Spleen (tissue), 11 donors: ENCODE measurements around the gene CIAO2B. TPM values are rescaled to one million over a fixed set of nuclear protein-coding genes. Genes with fewer than 3 reads are reported as not detected.

Source experiments
- DNase-seq: peaks from one replicate; pipeline ENCODE4 v3.0.0-alpha.2; 2020
- H3K27ac ChIP-seq, 8 donors: fragments of 200-600 bp; sonication (generic) in 7 of 8; 1 replicate in 4 of 8; 2 replicates in 4 of 8; pipeline versions ENCODE4 v1.5.0 to v1.8.0; 2016 to 2021; ENCODE audit warnings: inconsistent platforms in 4 of 8, mild to moderate bottlenecking in 4 of 8, moderate library complexity in 1 of 8
- H3K27me3 ChIP-seq, 7 donors: fragments of 200-600 bp; sonication (generic) in 6 of 7; replicated peaks in 1 of 7; 1 replicate in 4 of 7; 2 replicates in 3 of 7; pipeline versions ENCODE4 v1.5.0 to v1.8.0; 2016 to 2021; ENCODE audit warnings: inconsistent platforms in 3 of 7, mild to moderate bottlenecking in 1 of 7
- H3K36me3 ChIP-seq, 6 donors: fragments of 200-600 bp; sonication (generic) in 5 of 6; 1 replicate in 4 of 6; 2 replicates in 2 of 6; pipeline versions ENCODE4 v1.5.0 to v1.8.0; 2016 to 2021; ENCODE audit warnings: inconsistent platforms in 2 of 6
- H3K4me1 ChIP-seq, 6 donors: fragments of 200-600 bp; sonication (generic) in 5 of 6; 1 replicate in 3 of 6; 2 replicates in 3 of 6; pipeline versions ENCODE4 v1.5.0 to v1.8.0; 2016 to 2021; ENCODE audit warnings: inconsistent platforms in 3 of 6
- H3K4me3 ChIP-seq, 8 donors: fragments of 200-600 bp; sonication (generic) in 7 of 8; 1 replicate in 4 of 8; 2 replicates in 4 of 8; pipeline versions ENCODE4 v1.5.0 to v1.8.0; 2016 to 2021; ENCODE audit warnings: inconsistent platforms in 4 of 8, mild to moderate bottlenecking in 4 of 8, moderate library complexity in 2 of 8
- H3K9me3 ChIP-seq, 8 donors: fragments of 200-600 bp; sonication (generic) in 7 of 8; 1 replicate in 4 of 8; 2 replicates in 4 of 8; pipeline versions ENCODE4 v1.5.0 to v1.8.0; 2016 to 2021; ENCODE audit warnings: inconsistent platforms in 4 of 8
- POLR2A ChIP-seq, 3 donors: fragments of 450-650 bp; IDR thresholded peaks; one replicate each; pipeline ENCODE4 v1.5.1; 2017; ENCODE audit warnings: antibody characterized with exemption in 3 of 3, mild to moderate bottlenecking in 1 of 3
- POLR2AphosphoS5 ChIP-seq, 3 donors: sonication (generic); formaldehyde crosslinking; IDR thresholded peaks; one replicate each; pipeline ENCODE4 v1.5.1; 2017; ENCODE audit warnings: antibody characterized with exemption in 3 of 3
- WGBS, 5 donors: extraction: QIAGEN DNeasy Blood & Tissue Kit in 3 of 5; methylation state at CpG; one replicate each; pipeline versions ENCODE4 v1.1.5 to v1.1.7; 2013 to 2018; 5-methylcytosine and 5-hydroxymethylcytosine counted together
- intact Hi-C: fragments of 100-400 bp; cut with DNase I; formaldehyde crosslinking; loops from one replicate; pipeline ENCODE4 v1.15.0; 2023; ENCODE audit warnings: low total_unique reads
- polyA plus RNA-seq, 3 donors: library from polyadenylated mRNA; stranded (reverse); fragments of 200-250 nt; gene quantifications; one replicate each; pipeline ENCODE4 v1.2.1, GENCODE V29; 2013
- total RNA-seq, 7 donors: library from RNA; depleted of rRNA in 3 of 7; stranded (reverse); fragments of >200 nt in 3 of 7; fragmentation: NEBNext Ultra II Directional in 4 of 7; extraction: Animal tissue kit (Norgen Biotek cat#: 25700) in 4 of 7; gene quantifications; one replicate each; pipeline versions ENCODE4 v1.1.0 to v1.2.1, GENCODE V29; 2016 to 2021
- TF ChIP-seq, protein P1 (sequence below), 11 experiments: fragments of 200-600 bp in 7 of 11; fragments of 450-650 bp in 4 of 11; sonication (generic) in 4 of 11; IDR thresholded peaks in 8 of 11; conservative IDR thresholded peaks in 3 of 11; 1 replicate in 7 of 11; 2 replicates in 4 of 11; pipeline versions ENCODE4 v1.4.0 to v1.8.0; 2016 to 2021; ENCODE audit warnings: antibody characterized with exemption in 11 of 11, inconsistent platforms in 4 of 11, mild to moderate bottlenecking in 1 of 11
- donor health status: healthy with polysubstance abuse.
- donor health status: DM: no; HTN: no; CAD: no; lungs with moderate emphysema.
- donor health status: DM: no; HTN: no; CAD: no.
- donor health status: Bipolar disorder and iron deficiency.
- donor health status: healthy.
- donor health status: DM: no; HTN: no; CAD: no.
- donor health status: DM: yes; HTN: yes; CAD: no.

The CIAO2B gene
- total and polyA plus RNA-seq, 10 donors = 46.8 to 168 (median 58.1) TPM

- DNase-seq = no peak
- intact Hi-C loops = no loop called here
- WGBS, 5 donors = 20 to 34% (median 26%) methylated on average over 5 of the region's 5 CpGs
Observed at GRCh38 chr16:66961914-66962313, 27.7 kb upstream of the CIAO2B start.

DNA sequence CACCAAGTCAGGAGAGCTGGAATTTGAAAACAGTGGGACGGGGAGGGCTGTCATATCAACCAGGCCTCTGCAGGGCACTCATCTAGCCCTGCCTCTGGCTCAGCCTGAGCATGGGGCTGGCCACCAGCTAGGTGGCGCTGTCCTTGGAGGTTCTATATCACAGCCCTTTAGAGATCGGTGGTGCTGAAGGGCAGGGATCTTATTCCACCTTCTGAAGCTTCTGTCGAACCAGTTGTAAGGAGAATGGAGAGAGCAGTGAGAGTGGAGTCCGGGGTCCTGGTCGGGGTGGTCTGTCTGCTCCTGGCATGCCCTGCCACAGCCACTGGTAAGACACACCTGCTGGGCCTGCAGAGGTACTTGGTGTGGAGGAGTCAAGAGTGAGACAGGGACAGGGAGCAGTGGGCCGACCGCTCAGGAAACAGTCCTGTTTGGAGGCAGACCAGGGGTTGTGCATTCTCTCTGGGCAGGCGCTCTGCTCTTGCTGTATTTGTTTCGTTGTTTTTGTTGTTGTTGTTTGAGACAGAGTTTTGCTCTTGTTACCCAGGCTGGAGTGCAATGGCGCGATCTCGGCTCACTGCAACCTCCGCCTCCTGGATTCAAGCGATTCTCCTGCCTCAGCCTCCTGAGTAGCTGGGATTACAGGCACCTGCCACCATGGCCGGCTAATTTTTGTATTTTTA is 27.0 kb upstream of the CIAO2B start, which contains the start of gene CES3:
CES3 (plus strand) TSS at position 202 of the 680 bp plus-strand sequence; CDS start at position 244, 42 bp downstream.
- Histone ChIP-seq H3K4me3 (peak within 1 kb of the TSS in 1 of 8 donors; percentile 28), H3K4me1 (peaks cover 0 to 41% (median 7%) of the 10 kb centered on the region in 6 donors), H3K9me3 (no peaks in the 10 kb centered on the region), H3K36me3 (no peaks in the 10 kb centered on the region), H3K27me3 (peaks cover 0 to 5% (median 0%) of the 10 kb centered on the region in 7 donors), H3K27ac (peak within 1 kb of the TSS in 1 of 8 donors; percentile 38)
- TF ChIP-seq POLR2A (IDR thresholded peaks at IDR 0.05) = no peak
- no peak for TF ChIP-seq POLR2AphosphoS5 (IDR thresholded peaks at IDR 0.05)
- TF ChIP-seq, protein P1, sequence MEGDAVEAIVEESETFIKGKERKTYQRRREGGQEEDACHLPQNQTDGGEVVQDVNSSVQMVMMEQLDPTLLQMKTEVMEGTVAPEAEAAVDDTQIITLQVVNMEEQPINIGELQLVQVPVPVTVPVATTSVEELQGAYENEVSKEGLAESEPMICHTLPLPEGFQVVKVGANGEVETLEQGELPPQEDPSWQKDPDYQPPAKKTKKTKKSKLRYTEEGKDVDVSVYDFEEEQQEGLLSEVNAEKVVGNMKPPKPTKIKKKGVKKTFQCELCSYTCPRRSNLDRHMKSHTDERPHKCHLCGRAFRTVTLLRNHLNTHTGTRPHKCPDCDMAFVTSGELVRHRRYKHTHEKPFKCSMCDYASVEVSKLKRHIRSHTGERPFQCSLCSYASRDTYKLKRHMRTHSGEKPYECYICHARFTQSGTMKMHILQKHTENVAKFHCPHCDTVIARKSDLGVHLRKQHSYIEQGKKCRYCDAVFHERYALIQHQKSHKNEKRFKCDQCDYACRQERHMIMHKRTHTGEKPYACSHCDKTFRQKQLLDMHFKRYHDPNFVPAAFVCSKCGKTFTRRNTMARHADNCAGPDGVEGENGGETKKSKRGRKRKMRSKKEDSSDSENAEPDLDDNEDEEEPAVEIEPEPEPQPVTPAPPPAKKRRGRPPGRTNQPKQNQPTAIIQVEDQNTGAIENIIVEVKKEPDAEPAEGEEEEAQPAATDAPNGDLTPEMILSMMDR (IDR thresholded peaks at IDR 0.05 in 8 of 11, conservative IDR thresholded peaks at IDR 0.05 in 3 of 11) = peak in 10 of 11 experiments; percentile 22 to 78 (median 68)
- intact Hi-C loops = no loop called here
- WGBS, 5 donors = 71 to 79% (median 73%) methylated on average over 16 of the region's 16 CpGs
- no peak for DNase-seq

More at GRCh38 chr16:66961914-66962313, 27.7 kb upstream of the CIAO2B start:
- Histone ChIP-seq H3K4me1 (peaks cover 0 to 41% (median 7%) of the 10 kb centered on the region in 6 donors), H3K4me3 (peak overlapping the region in 1 of 8 donors; percentile 0), H3K36me3 (no peaks in the 10 kb centered on the region), H3K27ac (no peak overlapping the region), H3K27me3 (peaks cover 0 to 5% (median 0%) of the 10 kb centered on the region in 7 donors), H3K9me3 (no peaks in the 10 kb centered on the region)
- TF ChIP-seq, protein P1 (IDR thresholded peaks at IDR 0.05 in 8 of 11, conservative IDR thresholded peaks at IDR 0.05 in 3 of 11) = no peak
- TF ChIP-seq POLR2A (IDR thresholded peaks at IDR 0.05) (no peak), POLR2AphosphoS5 (IDR thresholded peaks at IDR 0.05) (no peak)

DNA sequence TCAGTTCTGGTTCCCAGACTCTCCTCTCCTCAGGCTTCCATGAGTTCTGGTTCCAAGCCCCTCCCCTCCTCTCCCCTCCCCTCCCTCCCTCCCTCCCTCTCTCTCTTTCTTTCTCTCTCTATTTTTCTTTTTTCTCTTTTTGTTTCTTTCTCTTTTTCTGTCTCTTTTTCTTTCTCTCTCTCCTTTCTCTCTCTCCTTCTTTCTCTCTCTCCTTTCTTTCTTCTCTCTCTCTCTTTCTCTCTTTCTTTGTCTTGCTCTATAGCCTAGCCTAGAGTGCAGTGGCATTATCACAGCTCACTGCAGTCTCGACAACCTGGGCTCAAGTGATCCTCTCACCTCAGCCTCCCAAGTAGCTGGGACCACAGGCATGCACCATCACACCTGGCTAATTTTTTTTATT is 26.1 kb upstream of the CIAO2B start:
- H3K27me3 ChIP-seq = peaks cover 0 to 5% (median 0%) of the 10 kb centered on the region in 7 donors
- H3K36me3 ChIP-seq = no peaks in the 10 kb centered on the region
- H3K27ac ChIP-seq = peak overlapping the region in 1 of 8 donors; percentile 38
- no peaks in the 10 kb centered on the region for H3K9me3 ChIP-seq
- peaks cover 0 to 41% (median 7%) of the 10 kb centered on the region in 6 donors for H3K4me1 ChIP-seq
- no peak overlapping the region for H3K4me3 ChIP-seq
- TF ChIP-seq POLR2A (IDR thresholded peaks at IDR 0.05) = no peak
- TF ChIP-seq POLR2AphosphoS5 (IDR thresholded peaks at IDR 0.05) = no peak
- TF ChIP-seq, protein P1 (IDR thresholded peaks at IDR 0.05 in 8 of 11, conservative IDR thresholded peaks at IDR 0.05 in 3 of 11) = no peak
- intact Hi-C loops = no loop called here
- 94 to 100% (median 95%) methylated on average over 1 of the region's 1 CpG for WGBS, 5 donors
- DNase-seq = no peak

- peaks cover 0 to under 1% (median 0%) of the 10 kb centered on the region in 7 donors for H3K27me3 ChIP-seq
- peak overlapping the region in 1 of 8 donors; percentile 38 for H3K27ac ChIP-seq
- WGBS, 5 donors = 39 to 57% (median 53%) methylated on average over 4 to 5 of the region's 5 CpGs
- TF ChIP-seq, protein P1 (IDR thresholded peaks at IDR 0.05 in 8 of 11, conservative IDR thresholded peaks at IDR 0.05 in 3 of 11) = no peak
- no peak for DNase-seq
- intact Hi-C loops = no loop called here
- no peaks in the 10 kb centered on the region for H3K36me3 ChIP-seq
- H3K9me3 ChIP-seq = no peaks in the 10 kb centered on the region
- H3K4me3 ChIP-seq = no peak overlapping the region
- H3K4me1 ChIP-seq = peaks cover 0 to 41% (median 7%) of the 10 kb centered on the region in 6 donors
Observed at GRCh38 chr16:66959704-66960161, 25.5 kb upstream of the CIAO2B start.
